Lower lobe of right lung (tissue), 2 donors: ENCODE measurements around the gene NUMB. TPM values are rescaled to one million over a fixed set of nuclear protein-coding genes. Genes with fewer than 3 reads are reported as not detected.

ENCODE experiments used
- ATAC-seq, 2 donors: fragments of 200-7000 bp; cut with Tn5 transposase; one replicate each; pipeline ENCODE4 v1.9.1; 2020 to 2022; ENCODE audit warnings: mild to moderate bottlenecking in 2 of 2, moderate library complexity in 2 of 2
- DNase-seq: peaks from one replicate; pipeline ENCODE4 v3.0.0-alpha.2; 2020
- H3K27ac ChIP-seq: fragments of 200-600 bp; one replicate; pipeline ENCODE4 v1.8.0; 2022
- H3K27me3 ChIP-seq: fragments of 200-600 bp; one replicate; pipeline ENCODE4 v1.8.0; 2022; ENCODE audit warnings: low read depth
- H3K36me3 ChIP-seq: fragments of 200-600 bp; one replicate; pipeline ENCODE4 v1.8.0; 2022; ENCODE audit warnings: mild to moderate bottlenecking
- H3K4me1 ChIP-seq: fragments of 200-600 bp; one replicate; pipeline ENCODE4 v1.8.0; 2022
- H3K4me3 ChIP-seq: fragments of 200-600 bp; one replicate; pipeline ENCODE4 v1.8.0; 2022; ENCODE audit warnings: mild to moderate bottlenecking
- H3K9me3 ChIP-seq: fragments of 200-600 bp; one replicate; pipeline ENCODE4 v1.8.0; 2022
- CTCF ChIP-seq: fragments of 200-600 bp; IDR thresholded peaks from one replicate; pipeline ENCODE4 v1.8.0; 2022; ENCODE audit warnings: antibody characterized with exemption, mild to moderate bottlenecking
- intact Hi-C: fragments of 100-400 bp; cut with DNase I; formaldehyde crosslinking; loops from one replicate; pipeline ENCODE4 v1.11.0; 2022
- total RNA-seq: library from RNA; stranded (reverse); fragmentation: NEBNext Ultra II Directional; extraction: Animal tissue kit (Norgen Biotek cat#: 25700); gene quantifications from one replicate; pipeline ENCODE4 v1.2.1, GENCODE V29; 2021
- donor health status: DM: no; HTN: yes; CAD: no; lungs with severe emphysema.

The NUMB gene
- total RNA-seq, 1 donor from 2014 or later: 126 TPM

- no peak for DNase-seq
- peak; percentile 73 for TF ChIP-seq CTCF
- no peaks in the 10 kb centered on the region for H3K4me1 ChIP-seq
- no peak overlapping the region for H3K4me3 ChIP-seq
- H3K36me3 ChIP-seq: peaks cover 44% of the 10 kb centered on the region
- intact Hi-C loops: loop anchor here (10.0 kb wide), 1 partner anchor 170 kb away; no protein-coding TSS in a partner anchor
- H3K27ac ChIP-seq: no peak overlapping the region
- H3K9me3 ChIP-seq: no peaks in the 10 kb centered on the region
- peak; percentile 59 to 64 for ATAC-seq
- H3K27me3 ChIP-seq: no peaks in the 10 kb centered on the region
Observed at GRCh38 chr14:73295198-73295796, 163.0 kb downstream of the NUMB start.

- no peak overlapping the region for H3K27ac ChIP-seq
- intact Hi-C loops: loop anchor here (10.0 kb wide), 1 partner anchor 171 kb away; no protein-coding TSS in a partner anchor
- no peaks in the 10 kb centered on the region for H3K27me3 ChIP-seq
- TF ChIP-seq CTCF: no peak
- no peaks in the 10 kb centered on the region for H3K9me3 ChIP-seq
- H3K4me3 ChIP-seq: no peak overlapping the region
- H3K4me1 ChIP-seq: no peaks in the 10 kb centered on the region
- H3K36me3 ChIP-seq: peaks cover 50% of the 10 kb centered on the region
- ATAC-seq (no peak), DNase-seq (no peak)
Observed at GRCh38 chr14:73293782-73294781, 164.3 kb downstream of the NUMB start.

GRCh38 chr14:73290279-73290678 is 168.1 kb downstream of the NUMB start:
- Histone ChIP-seq H3K9me3 (no peaks in the 10 kb centered on the region), H3K36me3 (peaks cover 64% of the 10 kb centered on the region), H3K27ac (no peak overlapping the region), H3K27me3 (no peaks in the 10 kb centered on the region), H3K4me1 (peaks cover 3% of the 10 kb centered on the region), H3K4me3 (no peak overlapping the region)
- DNase-seq (no peak), ATAC-seq (no peak)
- no peak for TF ChIP-seq CTCF
- intact Hi-C loops: loop anchor here (10.0 kb wide), 1 partner anchor 175 kb away; no protein-coding TSS in a partner anchor

- ATAC-seq (no peak), DNase-seq (no peak)
- TF ChIP-seq CTCF: no peak
- Histone ChIP-seq H3K36me3 (peaks cover 69% of the 10 kb centered on the region), H3K4me1 (peaks cover 3% of the 10 kb centered on the region), H3K27me3 (no peaks in the 10 kb centered on the region), H3K9me3 (no peaks in the 10 kb centered on the region), H3K4me3 (no peak overlapping the region), H3K27ac (peak overlapping the region; percentile 20)
- intact Hi-C loops: loop anchor here (10.0 kb wide), 1 partner anchor 175 kb away; no protein-coding TSS in a partner anchor
Observed at GRCh38 chr14:73289729-73290128, 168.6 kb downstream of the NUMB start.

- Histone ChIP-seq H3K4me1 (peaks cover 3% of the 10 kb centered on the region), H3K27me3 (no peaks in the 10 kb centered on the region), H3K36me3 (peaks cover 74% of the 10 kb centered on the region), H3K9me3 (no peaks in the 10 kb centered on the region), H3K27ac (peak overlapping the region; percentile 20), H3K4me3 (no peak overlapping the region)
- no peak for TF ChIP-seq CTCF
- intact Hi-C loops: no loop called here
- DNase-seq (no peak), ATAC-seq (no peak)
Observed at GRCh38 chr14:73289308-73289707, 169.0 kb downstream of the NUMB start.
